GM12878 (cell line): Measurements from ENCODE around the gene GRIFIN. TPM values are rescaled to one million over a fixed set of nuclear protein-coding genes. Genes with fewer than 3 reads are reported as not detected.

ENCODE experiments used
- ATAC-seq: fragments of 200-7000 bp; cut with Tn5 transposase; 3 replicates; pipeline ENCODE4 v1.9.1; 2020; ENCODE audit warnings: mild to moderate bottlenecking, moderate library complexity
- BruUV-seq: library from RNA; stranded (reverse); fragments of 400-500 nt; replicated peaks from 2 replicates; lab custom pipeline; 2021; lab: Mats Ljungman, UMichigan
- CTCF ChIA-PET: fragments of 300-600 bp; sonication (Branson Sonifier 250); formaldehyde crosslinking; extraction: SDS; loops from one replicate; lab custom pipeline; 2021; ENCODE audit warnings: inconsistent platforms; lab: Yijun Ruan, JAX
- POLR2A ChIA-PET: fragments of 350-600 bp; formaldehyde crosslinking; extraction: SDS; loops from one replicate; lab custom pipeline; 2021; ENCODE audit warnings: inconsistent platforms; lab: Charles Lee
- RAD21 ChIA-PET: fragments of 300-600 bp; sonication (Branson Sonifier 250); formaldehyde crosslinking; loops from one replicate; lab custom pipeline; 2023; ENCODE audit warnings: antibody characterized with exemption; ENCODE audit not compliant: unreplicated experiment; lab: Charles Lee
- SMC1A ChIA-PET: fragments of 300-600 bp; sonication (Branson Sonifier 250); formaldehyde crosslinking; loops from one replicate; lab custom pipeline; 2023; ENCODE audit not compliant: unreplicated experiment, uncharacterized antibody; lab: Charles Lee
- DNase-seq: peaks from one replicate; pipeline ENCODE4 v3.0.0-alpha.2; 2011; ENCODE audit warnings: low read depth, low spot score
- FAIRE-seq: peaks from 3 replicates; lab custom pipeline; 2011; peaks lifted over from hg19 to GRCh38; lab: Jason Lieb, UNC
- H2AFZ ChIP-seq: 2 replicates; pipeline ENCODE4 v1.6.0; 2011; ENCODE audit warnings: low read depth, low read length, control low read depth; ENCODE audit not compliant: control insufficient read depth
- H3K27ac ChIP-seq: 2 replicates; pipeline ENCODE4 v1.5.1; 2011; ENCODE audit warnings: control low read depth; ENCODE audit not compliant: control insufficient read depth, insufficient read depth
- H3K27me3 ChIP-seq, 2 experiments: replicated peaks in 1 of 2; 2 replicates each; pipeline versions ENCODE4 v1.6.0 to v1.6.1; 2011; ENCODE audit warnings: low read length in 1 of 2; ENCODE audit not compliant: control insufficient read depth in 2 of 2, insufficient read depth in 2 of 2
- H3K36me3 ChIP-seq, 2 experiments: 2 replicates each; pipeline ENCODE4 v1.5.1; 2011; ENCODE audit warnings: low read length in 1 of 2; ENCODE audit not compliant: control insufficient read depth in 2 of 2, insufficient read depth in 2 of 2
- H3K4me1 ChIP-seq: 2 replicates; pipeline ENCODE4 v1.6.1; 2011; ENCODE audit warnings: mild to moderate bottlenecking, low read length, moderate library complexity, mixed read lengths; ENCODE audit not compliant: control insufficient read depth, insufficient read depth
- H3K4me2 ChIP-seq: 2 replicates; pipeline ENCODE4 v1.6.0; 2011; ENCODE audit warnings: control low read depth; ENCODE audit not compliant: control insufficient read depth, insufficient read depth
- H3K4me3 ChIP-seq: fragments of 200-600 bp; sonication (generic); 2 replicates; pipeline ENCODE4 v1.5.1; 2016
- H3K79me2 ChIP-seq: 2 replicates; pipeline ENCODE4 v1.6.0; 2011; ENCODE audit warnings: low read length; ENCODE audit not compliant: control insufficient read depth, insufficient read depth
- H3K9ac ChIP-seq: 2 replicates; pipeline ENCODE4 v1.8.0; 2011; ENCODE audit warnings: low read length, control low read depth, mixed read lengths; ENCODE audit not compliant: control insufficient read depth, insufficient read depth
- H3K9me3 ChIP-seq: replicated peaks from 3 replicates; pipeline ENCODE4 v1.5.1; 2011; ENCODE audit warnings: mild to moderate bottlenecking, low read length; ENCODE audit not compliant: control insufficient read depth, insufficient read depth
- H4K20me1 ChIP-seq: 2 replicates; pipeline ENCODE4 v1.6.0; 2011; ENCODE audit not compliant: control insufficient read depth, insufficient read depth
- CBFB ChIP-seq: IDR thresholded peaks from 2 replicates; pipeline ENCODE4 v1.6.1; 2016; ENCODE audit warnings: antibody characterized with exemption, low read depth
- ETV6 ChIP-seq, 2 experiments: fragments of 450-650 bp in 1 of 2; IDR thresholded peaks in 1 of 2; conservative IDR thresholded peaks in 1 of 2; 2 replicates each; pipeline ENCODE4 v1.6.1; 2014; ENCODE audit warnings: antibody characterized with exemption in 1 of 2, borderline replicate concordance in 1 of 2, low read depth in 1 of 2, mild to moderate bottlenecking in 1 of 2, moderate library complexity in 1 of 2
- FOS ChIP-seq: IDR thresholded peaks from 3 replicates; pipeline ENCODE4 v1.6.1; 2011; ENCODE audit warnings: borderline replicate concordance; ENCODE audit not compliant: insufficient read length; ENCODE audit errors: extremely low read depth
- GABPA ChIP-seq: IDR thresholded peaks from 2 replicates; pipeline ENCODE4 v1.6.1; 2014; ENCODE audit warnings: antibody characterized with exemption, low read depth, mild to moderate bottlenecking, inconsistent platforms
- POLR2AphosphoS5 ChIP-seq: IDR thresholded peaks from 2 replicates; pipeline ENCODE4 v1.6.1; 2011; ENCODE audit warnings: mild to moderate bottlenecking, low read length, inconsistent platforms
- SPI1 ChIP-seq: IDR thresholded peaks from 2 replicates; pipeline ENCODE4 v1.6.1; 2011; ENCODE audit warnings: low read depth, mild to moderate bottlenecking, low read length, moderate library complexity, borderline replicate concordance; ENCODE audit not compliant: insufficient read depth
- TARDBP ChIP-seq: IDR thresholded peaks from 2 replicates; pipeline ENCODE4 v1.6.1; 2016; ENCODE audit warnings: borderline replicate concordance
- ZSCAN29 ChIP-seq: fragments of 450-650 bp; IDR thresholded peaks from 2 replicates; pipeline ENCODE4 v1.6.1; 2017; ENCODE audit warnings: mild to moderate bottlenecking, moderate library complexity
- WGBS: methylation state at CpG from one replicate; pipeline ENCODE4 v1.1.6; 2016; ENCODE audit warnings: low lambda C conversion rate; ENCODE audit not compliant: insufficient replicate concordance, insufficient coverage; ENCODE audit errors: missing lambda C conversion rate; 5-methylcytosine and 5-hydroxymethylcytosine counted together
- in situ Hi-C: fragments of 300-500 bp; cut with MboI; formaldehyde crosslinking; loops from 9 replicates; pipeline ENCODE4 v1.14.3; 2018; ENCODE audit warnings: mixed read lengths
- intact Hi-C: fragments of 100-400 bp; cut with micrococcal nuclease; formaldehyde crosslinking; loops from one replicate; pipeline ENCODE4 v1.14.2; 2022; ENCODE audit not compliant: unreplicated experiment
- polyA plus RNA-seq, 11 experiments: library from polyadenylated mRNA; depleted of rRNA in 4 of 11; unstranded in 6 of 11; stranded (reverse) in 5 of 11; fragments of >200 nt; fragmentation: Nextera tagmentation in 4 of 11; fragmentation: Illumina TruSeq in 1 of 11; extraction: Ambion mirVana in 4 of 11; extraction: Trizol in 1 of 11; gene quantifications; 1 replicate in 1 of 11; 2 replicates in 10 of 11; pipeline versions ENCODE4 v1.2.1 to v1.2.3, GENCODE V29; 2011 to 2016; ENCODE audit warnings: inconsistent platforms in 2 of 11, missing spikeins in 2 of 11, low read depth in 1 of 11
- total RNA-seq, 4 experiments: library from RNA; depleted of rRNA in 3 of 4; stranded (reverse); fragments of >200 nt in 3 of 4; fragmentation: Illumina TruSeq in 1 of 4; extraction: Trizol in 1 of 4; gene quantifications; 2 replicates each; pipeline versions ENCODE4 v1.2.1 to v1.2.3, GENCODE V29; 2013 to 2021
- TF ChIP-seq, protein P1 (sequence below): IDR thresholded peaks from 2 replicates; pipeline ENCODE4 v1.6.1; 2011; ENCODE audit warnings: mild to moderate bottlenecking, low read depth, low read length, moderate library complexity; ENCODE audit not compliant: insufficient replicate concordance
- TF ChIP-seq, protein P2 (sequence below): IDR thresholded peaks from 2 replicates; pipeline ENCODE4 v1.6.1; 2012; ENCODE audit warnings: low read depth, low read length, improper control_type of control experiment
- TF ChIP-seq, protein P3 (sequence below): fragments of 450-650 bp; IDR thresholded peaks from 2 replicates; pipeline ENCODE4 v1.6.1; 2018; ENCODE audit warnings: borderline replicate concordance, mild to moderate bottlenecking; ENCODE audit not compliant: partially characterized antibody
- TF ChIP-seq, protein P4 (sequence below): IDR thresholded peaks from 2 replicates; pipeline ENCODE4 v1.6.1; 2012; ENCODE audit warnings: low read depth, low read length, improper control_type of control experiment

Gene GRIFIN
- total and polyA plus RNA-seq, 10 of the 15 experiments (the other 5 are each of a cell fraction or from before 2014, with no cell fraction given) = not detected

DNA sequence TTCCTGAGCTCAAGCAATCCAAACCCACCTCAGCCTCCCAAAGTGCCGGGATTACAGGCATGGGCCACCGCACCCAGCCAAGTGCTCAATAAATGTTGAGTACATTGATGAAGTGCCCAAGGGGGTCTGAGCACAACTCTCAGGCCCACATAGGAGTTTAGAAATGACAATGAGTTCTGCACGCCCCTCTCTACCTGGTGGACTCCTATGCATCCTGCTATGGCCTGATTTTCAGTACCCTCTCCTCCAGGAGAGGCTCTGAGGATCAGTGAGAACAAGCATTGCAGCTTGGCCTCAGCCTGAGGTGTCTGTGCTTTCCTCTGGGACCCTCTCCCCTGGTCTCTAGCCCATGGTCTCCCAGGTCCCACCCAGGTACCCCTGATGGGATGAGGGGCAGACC, 20.9 kb upstream of the GRIFIN start:
- no peak for FAIRE-seq

More for the DNA sequence above, 20.9 kb upstream of the GRIFIN start:
- ChIA-PET SMC1A (no interaction called here), CTCF (no interaction called here)
- no TSS peak for BruUV-seq
- DNase-seq (no peak), ATAC-seq (no peak)
- Histone ChIP-seq H3K4me3 (no peak overlapping the region), H3K9me3 (no peaks in the 10 kb centered on the region), H3K4me1 (no peaks in the 10 kb centered on the region), H3K79me2 (no peaks in the 10 kb centered on the region), H3K27me3 (peaks cover 0 to 1% of the 10 kb centered on the region in 2 experiments; a peak in 1 of 4 replicates), H3K4me2 (no peak overlapping the region), H3K36me3 (no peaks in the 10 kb centered on the region)
- intact Hi-C loops = no loop called here
- TF ChIP-seq, protein P1, sequence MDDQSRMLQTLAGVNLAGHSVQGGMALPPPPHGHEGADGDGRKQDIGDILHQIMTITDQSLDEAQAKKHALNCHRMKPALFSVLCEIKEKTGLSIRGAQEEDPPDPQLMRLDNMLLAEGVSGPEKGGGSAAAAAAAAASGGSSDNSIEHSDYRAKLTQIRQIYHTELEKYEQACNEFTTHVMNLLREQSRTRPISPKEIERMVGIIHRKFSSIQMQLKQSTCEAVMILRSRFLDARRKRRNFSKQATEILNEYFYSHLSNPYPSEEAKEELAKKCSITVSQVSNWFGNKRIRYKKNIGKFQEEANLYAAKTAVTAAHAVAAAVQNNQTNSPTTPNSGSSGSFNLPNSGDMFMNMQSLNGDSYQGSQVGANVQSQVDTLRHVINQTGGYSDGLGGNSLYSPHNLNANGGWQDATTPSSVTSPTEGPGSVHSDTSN = no peak
- TF ChIP-seq, protein P2, sequence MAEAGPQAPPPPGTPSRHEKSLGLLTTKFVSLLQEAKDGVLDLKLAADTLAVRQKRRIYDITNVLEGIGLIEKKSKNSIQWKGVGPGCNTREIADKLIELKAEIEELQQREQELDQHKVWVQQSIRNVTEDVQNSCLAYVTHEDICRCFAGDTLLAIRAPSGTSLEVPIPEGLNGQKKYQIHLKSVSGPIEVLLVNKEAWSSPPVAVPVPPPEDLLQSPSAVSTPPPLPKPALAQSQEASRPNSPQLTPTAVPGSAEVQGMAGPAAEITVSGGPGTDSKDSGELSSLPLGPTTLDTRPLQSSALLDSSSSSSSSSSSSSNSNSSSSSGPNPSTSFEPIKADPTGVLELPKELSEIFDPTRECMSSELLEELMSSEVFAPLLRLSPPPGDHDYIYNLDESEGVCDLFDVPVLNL = no peak
- TF ChIP-seq, protein P3, sequence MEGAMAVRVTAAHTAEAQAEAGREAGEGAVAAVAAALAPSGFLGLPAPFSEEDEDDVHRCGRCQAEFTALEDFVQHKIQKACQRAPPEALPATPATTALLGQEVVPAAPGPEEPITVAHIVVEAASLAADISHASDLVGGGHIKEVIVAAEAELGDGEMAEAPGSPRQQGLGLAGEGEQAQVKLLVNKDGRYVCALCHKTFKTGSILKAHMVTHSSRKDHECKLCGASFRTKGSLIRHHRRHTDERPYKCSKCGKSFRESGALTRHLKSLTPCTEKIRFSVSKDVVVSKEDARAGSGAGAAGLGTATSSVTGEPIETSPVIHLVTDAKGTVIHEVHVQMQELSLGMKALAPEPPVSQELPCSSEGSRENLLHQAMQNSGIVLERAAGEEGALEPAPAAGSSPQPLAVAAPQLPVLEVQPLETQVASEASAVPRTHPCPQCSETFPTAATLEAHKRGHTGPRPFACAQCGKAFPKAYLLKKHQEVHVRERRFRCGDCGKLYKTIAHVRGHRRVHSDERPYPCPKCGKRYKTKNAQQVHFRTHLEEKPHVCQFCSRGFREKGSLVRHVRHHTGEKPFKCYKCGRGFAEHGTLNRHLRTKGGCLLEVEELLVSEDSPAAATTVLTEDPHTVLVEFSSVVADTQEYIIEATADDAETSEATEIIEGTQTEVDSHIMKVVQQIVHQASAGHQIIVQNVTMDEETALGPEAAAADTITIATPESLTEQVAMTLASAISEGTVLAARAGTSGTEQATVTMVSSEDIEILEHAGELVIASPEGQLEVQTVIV = no peak
- TF ChIP-seq TARDBP = no peak
- TF ChIP-seq, protein P4, sequence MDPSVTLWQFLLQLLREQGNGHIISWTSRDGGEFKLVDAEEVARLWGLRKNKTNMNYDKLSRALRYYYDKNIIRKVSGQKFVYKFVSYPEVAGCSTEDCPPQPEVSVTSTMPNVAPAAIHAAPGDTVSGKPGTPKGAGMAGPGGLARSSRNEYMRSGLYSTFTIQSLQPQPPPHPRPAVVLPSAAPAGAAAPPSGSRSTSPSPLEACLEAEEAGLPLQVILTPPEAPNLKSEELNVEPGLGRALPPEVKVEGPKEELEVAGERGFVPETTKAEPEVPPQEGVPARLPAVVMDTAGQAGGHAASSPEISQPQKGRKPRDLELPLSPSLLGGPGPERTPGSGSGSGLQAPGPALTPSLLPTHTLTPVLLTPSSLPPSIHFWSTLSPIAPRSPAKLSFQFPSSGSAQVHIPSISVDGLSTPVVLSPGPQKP = no peak
- no peak for TF ChIP-seq FOS
- no peak for TF ChIP-seq GABPA
- TF ChIP-seq ZSCAN29 = no peak
- TF ChIP-seq POLR2AphosphoS5 = no peak
- TF ChIP-seq ETV6 (conservative IDR thresholded peaks at IDR 0.05 in 1 of 2, IDR thresholded peaks at IDR 0.05 in 1 of 2; ENCODE audit: borderline replicate concordance in 1 of 2, low read depth in 1 of 2) = no peak
- TF ChIP-seq CBFB = no peak
- TF ChIP-seq SPI1 = no peak
- TF ChIP-seq, all 136 proteins: peak for 0
- H3K27ac ChIP-seq = no peak overlapping the region
- 66% methylated on average over 3 of the region's 3 CpGs for WGBS
- in situ Hi-C loops = no loop called here
- H4K20me1 ChIP-seq = no peaks in the 10 kb centered on the region
- ChIA-PET RAD21 (no interaction called here), POLR2A (no interaction called here)
- no peak overlapping the region for H2AFZ ChIP-seq
- no peak overlapping the region for H3K9ac ChIP-seq
